Endothelial cell of umbilical vein (primary cell): ENCODE measurements around the gene L3MBTL4. TPM values are rescaled to one million over a fixed set of nuclear protein-coding genes. Genes with fewer than 3 reads are reported as not detected.

Experiments
- BruUV-seq: library from RNA; stranded (reverse); fragments of 400-500 nt; replicated peaks from 2 replicates; lab custom pipeline; 2021; lab: Mats Ljungman, UMichigan
- CTCF ChIA-PET: fragments of 300-600, 350-600 bp; sonication (Branson Sonifier 250); formaldehyde crosslinking; loops from one replicate; lab custom pipeline; 2021; ENCODE audit warnings: antibody characterized with exemption, inconsistent platforms; lab: Charles Lee
- POLR2A ChIA-PET: fragments of 300-600, 350-600 bp; sonication (Branson Sonifier 250); formaldehyde crosslinking; loops from one replicate; lab custom pipeline; 2021; ENCODE audit warnings: antibody characterized with exemption, inconsistent platforms; lab: Charles Lee
- DNase-seq: peaks from one replicate; pipeline ENCODE4 v3.0.0-alpha.2; 2011; ENCODE audit warnings: low read depth, low spot score
- FAIRE-seq: peaks from 2 replicates; lab custom pipeline; 2011; peaks lifted over from hg19 to GRCh38; lab: Jason Lieb, UNC
- H2AFZ ChIP-seq: 2 replicates; pipeline ENCODE4 v1.6.0; 2012; ENCODE audit warnings: low read depth, low read length, control low read depth, inconsistent platforms
- H3K27ac ChIP-seq: 2 replicates; pipeline ENCODE4 v1.5.1; 2011; ENCODE audit warnings: low read depth, mild to moderate bottlenecking, control low read depth, low read length, moderate library complexity; ENCODE audit not compliant: insufficient read depth
- H3K27me3 ChIP-seq, 2 experiments: 2 replicates each; pipeline versions ENCODE4 v1.6.0 to v1.6.1; 2011; ENCODE audit warnings: low read length in 2 of 2, mixed read lengths in 1 of 2; ENCODE audit not compliant: control insufficient read depth in 2 of 2, insufficient read depth in 2 of 2
- H3K36me3 ChIP-seq, 2 experiments: 2 replicates in 1 of 2; 3 replicates in 1 of 2; pipeline ENCODE4 v1.5.1; 2011; ENCODE audit warnings: low read length in 2 of 2, mild to moderate bottlenecking in 1 of 2, moderate library complexity in 1 of 2; ENCODE audit not compliant: control insufficient read depth in 2 of 2, insufficient read depth in 2 of 2; ENCODE audit errors: extremely low read depth in 1 of 2
- H3K4me1 ChIP-seq: 3 replicates; pipeline ENCODE4 v1.5.1; 2011; ENCODE audit warnings: mild to moderate bottlenecking, low read length; ENCODE audit not compliant: control insufficient read depth, insufficient read depth; ENCODE audit errors: extremely low read depth
- H3K4me2 ChIP-seq: 2 replicates; pipeline ENCODE4 v1.6.1; 2011; ENCODE audit warnings: low read length, control low read depth, mixed read lengths; ENCODE audit not compliant: insufficient read depth
- H3K4me3 ChIP-seq, 3 experiments: fragments of 200-600 bp in 1 of 3; sonication (generic), shearing (Covaris generic) in 1 of 3; replicated peaks in 1 of 3; 2 replicates each; pipeline ENCODE4 v1.5.1; 2011 to 2016; ENCODE audit warnings: control low read depth in 3 of 3, low read length in 3 of 3, mild to moderate bottlenecking in 2 of 3, inconsistent platforms in 1 of 3, low read depth in 1 of 3, moderate library complexity in 1 of 3; ENCODE audit not compliant: insufficient read depth in 1 of 3
- H3K79me2 ChIP-seq: 2 replicates; pipeline ENCODE4 v1.6.0; 2012; ENCODE audit warnings: low read length, inconsistent platforms; ENCODE audit not compliant: control insufficient read depth, insufficient read depth
- H3K9ac ChIP-seq: replicated peaks from 2 replicates; pipeline ENCODE3; 2011; ENCODE audit warnings: low read length, control low read depth; ENCODE audit not compliant: insufficient read depth; ENCODE audit errors: extremely low read depth
- H3K9me1 ChIP-seq: replicated peaks from 3 replicates; pipeline ENCODE4 v1.6.0; 2011; ENCODE audit warnings: mild to moderate bottlenecking, low read length; ENCODE audit not compliant: control insufficient read depth, insufficient read depth; ENCODE audit errors: extremely low read depth
- H3K9me3 ChIP-seq: replicated peaks from 2 replicates; pipeline ENCODE4 v1.5.1; 2012; ENCODE audit warnings: low read length, inconsistent platforms; ENCODE audit not compliant: control insufficient read depth, insufficient read depth
- H4K20me1 ChIP-seq: replicated peaks from 2 replicates; pipeline ENCODE3; 2011; ENCODE audit warnings: mild to moderate bottlenecking, low read length; ENCODE audit not compliant: control insufficient read depth, insufficient read depth; ENCODE audit errors: extremely low read depth
- EZH2 ChIP-seq: IDR thresholded peaks from 2 replicates; pipeline ENCODE4 v1.6.1; 2012; ENCODE audit warnings: borderline replicate concordance, low read depth, mild to moderate bottlenecking, moderate library complexity, low read length, inconsistent platforms; ENCODE audit not compliant: severe bottlenecking
- FOS ChIP-seq: IDR thresholded peaks from 2 replicates; pipeline ENCODE4 v1.6.1; 2011; ENCODE audit warnings: mild to moderate bottlenecking, low read length, moderate library complexity, borderline replicate concordance; ENCODE audit not compliant: insufficient read depth
- GATA2 ChIP-seq: IDR thresholded peaks from 2 replicates; pipeline ENCODE4 v1.7.0; 2011; ENCODE audit warnings: low read depth, mild to moderate bottlenecking, moderate library complexity, mixed read lengths, low read length; ENCODE audit not compliant: insufficient read length, insufficient read depth
- JUN ChIP-seq: IDR thresholded peaks from 2 replicates; pipeline ENCODE4 v1.6.1; 2011; ENCODE audit warnings: borderline replicate concordance, low read depth; ENCODE audit not compliant: insufficient read length, insufficient read depth
- MYC ChIP-seq: IDR thresholded peaks from one replicate; pipeline ENCODE4 v1.6.1; 2011; ENCODE audit warnings: mild to moderate bottlenecking, low read depth, low read length
- POLR2A ChIP-seq: IDR thresholded peaks from 2 replicates; pipeline ENCODE4 v1.6.1; 2012; ENCODE audit warnings: low read depth, mild to moderate bottlenecking, control low read depth, low read length
- POLR2AphosphoS5 ChIP-seq: IDR thresholded peaks from 2 replicates; pipeline ENCODE4 v1.6.1; 2012; ENCODE audit warnings: low read depth, mild to moderate bottlenecking, control low read depth, low read length, moderate library complexity; ENCODE audit not compliant: insufficient read depth
- dilution Hi-C: fragments of 300-500 bp; cut with MboI; formaldehyde crosslinking; loops from one replicate; pipeline ENCODE4 v1.15.0; 2019; ENCODE audit warnings: low sequenced_read_pairs; ENCODE audit not compliant: extremely low pct_ligation_motif_present
- intact Hi-C: fragments of 100-400 bp; cut with micrococcal nuclease; formaldehyde crosslinking; loops from one replicate; pipeline ENCODE4 v1.10.0; 2022
- polyA plus RNA-seq, 4 experiments: library from polyadenylated mRNA; depleted of rRNA in 3 of 4; stranded (reverse) in 3 of 4; unstranded in 1 of 4; fragments of >200 nt; gene quantifications; 2 replicates each; pipeline versions ENCODE4 v1.2.1 to v1.2.3, GENCODE V29; 2011 to 2012; ENCODE audit warnings: missing spikeins in 1 of 4
- total RNA-seq: library from RNA; stranded (reverse); gene quantifications from 2 replicates; pipeline ENCODE4 v1.2.3, GENCODE V29; 2021
- TF ChIP-seq, protein P1 (sequence below), 2 donors: IDR thresholded peaks; 1 replicate in 1 of 2; 2 replicates in 1 of 2; pipeline ENCODE4 v1.5.1; 2011; ENCODE audit warnings: low read length in 2 of 2, mild to moderate bottlenecking in 2 of 2, moderate library complexity in 2 of 2, control low read depth in 1 of 2, inconsistent platforms in 1 of 2, low read depth in 1 of 2; ENCODE audit not compliant: insufficient read depth in 1 of 2; ENCODE audit errors: extremely low read depth in 1 of 2
- TF ChIP-seq, protein P2 (sequence below): IDR thresholded peaks from 2 replicates; pipeline ENCODE4 v1.6.1; 2011; ENCODE audit not compliant: insufficient read depth, insufficient read length

L3MBTL4 gene
- total and polyA plus RNA-seq, 2 donors (not counting 3 experiments of a cell fraction or from before 2014, with no cell fraction given) = 0.80 TPM; not detected in 1

DNA sequence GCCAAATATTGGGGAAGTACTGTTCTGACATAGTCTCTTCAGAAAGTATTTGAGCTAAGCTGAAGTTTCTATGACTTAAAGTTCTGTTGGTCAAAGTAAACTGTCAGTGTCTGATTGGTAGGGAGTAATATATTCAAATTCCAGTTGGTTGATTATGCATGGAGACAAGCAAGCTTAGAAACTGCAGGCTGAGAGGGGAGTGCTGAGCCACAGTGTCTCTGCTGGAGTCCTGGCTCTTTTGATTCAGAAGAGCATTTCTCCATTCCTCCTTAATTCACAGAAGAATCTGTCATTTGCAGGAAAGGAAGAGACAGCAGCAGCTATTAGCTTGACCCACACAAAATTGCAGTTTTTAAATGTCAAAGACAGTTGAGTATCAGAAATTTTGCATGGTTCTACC lies 318.0 kb downstream of the L3MBTL4 start:
- Histone ChIP-seq H3K4me3 (no peak overlapping the region), H3K27me3 (no peaks in the 10 kb centered on the region), H3K79me2 (no peaks in the 10 kb centered on the region), H2AFZ (no peak overlapping the region), H3K4me2 (no peak overlapping the region), H3K4me1 (no peaks in the 10 kb centered on the region), H3K9me1 (no peaks in the 10 kb centered on the region), H3K9me3 (no peaks in the 10 kb centered on the region), H3K9ac (no peak overlapping the region), H3K27ac (no peak overlapping the region), H3K36me3 (no peaks in the 10 kb centered on the region), H4K20me1 (no peaks in the 10 kb centered on the region)
- ChIA-PET POLR2A (no interaction called here), CTCF (no interaction called here)
- FAIRE-seq = no peak
- DNase-seq = no peak
- no TSS peak for BruUV-seq
- dilution Hi-C loops = no loop called here
- intact Hi-C loops = no loop called here
- TF ChIP-seq POLR2AphosphoS5 = no peak
- no peak for TF ChIP-seq MYC
- TF ChIP-seq GATA2 = no peak
- no peak for TF ChIP-seq EZH2
- TF ChIP-seq POLR2A = no peak
- no peak for TF ChIP-seq JUN
- TF ChIP-seq, protein P1, sequence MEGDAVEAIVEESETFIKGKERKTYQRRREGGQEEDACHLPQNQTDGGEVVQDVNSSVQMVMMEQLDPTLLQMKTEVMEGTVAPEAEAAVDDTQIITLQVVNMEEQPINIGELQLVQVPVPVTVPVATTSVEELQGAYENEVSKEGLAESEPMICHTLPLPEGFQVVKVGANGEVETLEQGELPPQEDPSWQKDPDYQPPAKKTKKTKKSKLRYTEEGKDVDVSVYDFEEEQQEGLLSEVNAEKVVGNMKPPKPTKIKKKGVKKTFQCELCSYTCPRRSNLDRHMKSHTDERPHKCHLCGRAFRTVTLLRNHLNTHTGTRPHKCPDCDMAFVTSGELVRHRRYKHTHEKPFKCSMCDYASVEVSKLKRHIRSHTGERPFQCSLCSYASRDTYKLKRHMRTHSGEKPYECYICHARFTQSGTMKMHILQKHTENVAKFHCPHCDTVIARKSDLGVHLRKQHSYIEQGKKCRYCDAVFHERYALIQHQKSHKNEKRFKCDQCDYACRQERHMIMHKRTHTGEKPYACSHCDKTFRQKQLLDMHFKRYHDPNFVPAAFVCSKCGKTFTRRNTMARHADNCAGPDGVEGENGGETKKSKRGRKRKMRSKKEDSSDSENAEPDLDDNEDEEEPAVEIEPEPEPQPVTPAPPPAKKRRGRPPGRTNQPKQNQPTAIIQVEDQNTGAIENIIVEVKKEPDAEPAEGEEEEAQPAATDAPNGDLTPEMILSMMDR (IDR thresholded peaks at IDR 0.05; ENCODE audit: extremely low read depth in 1 of 2, insufficient read depth in 1 of 2, low read depth in 1 of 2, low read length in 2 of 2) = no peak
- TF ChIP-seq, protein P2, sequence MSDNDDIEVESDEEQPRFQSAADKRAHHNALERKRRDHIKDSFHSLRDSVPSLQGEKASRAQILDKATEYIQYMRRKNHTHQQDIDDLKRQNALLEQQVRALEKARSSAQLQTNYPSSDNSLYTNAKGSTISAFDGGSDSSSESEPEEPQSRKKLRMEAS = no peak
- TF ChIP-seq FOS = no peak
